ENCODE results near the gene NOL8. TPM values are rescaled to one million over a fixed set of nuclear protein-coding genes. Genes with fewer than 3 reads are reported as not detected.
A peak's percentile ranks its signal among the peaks of the same experiment; 100 is the strongest.

NOL8 gene
- total RNA-seq, 4 donors from 2014 or later, result 21.8 to 80.1 (median 33.9) TPM

GRCh38 chr9:92333282-92333634 is 8.1 kb upstream of the NOL8 start:
- no peak for DNase-seq (ENCODE audit: low spot score in 2 of 2)
- peaks cover 6% of the 10 kb centered on the region for H3K4me1 ChIP-seq
- H3K4me3 ChIP-seq, result no peak overlapping the region
- TF ChIP-seq CTCF (IDR thresholded peaks at IDR 0.05) (no peak), POLR2A (IDR thresholded peaks at IDR 0.05) (no peak)
- WGBS, result 94% methylated on average over 2 of the region's 2 CpGs
- no peaks in the 10 kb centered on the region for H3K9me3 ChIP-seq
- no peaks in the 10 kb centered on the region for H3K27me3 ChIP-seq
- H3K36me3 ChIP-seq, result peaks cover 13% of the 10 kb centered on the region
- no peak overlapping the region for H3K27ac ChIP-seq

- no peaks in the 10 kb centered on the region for H3K9me3 ChIP-seq
- H3K4me3 ChIP-seq, result no peak overlapping the region
- H3K36me3 ChIP-seq, result peaks cover 8% of the 10 kb centered on the region
- peaks cover 11% of the 10 kb centered on the region for H3K4me1 ChIP-seq
- no peak for DNase-seq (ENCODE audit: low spot score in 2 of 2)
- H3K27ac ChIP-seq, result no peak overlapping the region
- no peaks in the 10 kb centered on the region for H3K27me3 ChIP-seq
- TF ChIP-seq CTCF (IDR thresholded peaks at IDR 0.05) (no peak), POLR2AphosphoS5 (IDR thresholded peaks at IDR 0.05) (no peak), POLR2A (IDR thresholded peaks at IDR 0.05) (no peak), EP300 (IDR thresholded peaks at IDR 0.05) (no peak)
- 91% methylated on average over 3 of the region's 3 CpGs for WGBS
Measured at GRCh38 chr9:92332577-92333281, 7.6 kb upstream of the NOL8 start.

GRCh38 chr9:92328225-92328624 is 3.1 kb upstream of the NOL8 start:
- Histone ChIP-seq H3K27ac (no peak overlapping the region), H3K9me3 (no peaks in the 10 kb centered on the region), H3K4me1 (peaks cover 44% of the 10 kb centered on the region), H3K36me3 (no peaks in the 10 kb centered on the region), H3K4me3 (no peak overlapping the region), H3K27me3 (no peaks in the 10 kb centered on the region)
- no peak for DNase-seq (ENCODE audit: low spot score in 2 of 2)
- no peak for TF ChIP-seq POLR2AphosphoS5 (IDR thresholded peaks at IDR 0.05)
- no peak for TF ChIP-seq POLR2A (IDR thresholded peaks at IDR 0.05)
- TF ChIP-seq EP300 (IDR thresholded peaks at IDR 0.05), result no peak
- no peak for TF ChIP-seq CTCF (IDR thresholded peaks at IDR 0.05)
- WGBS, result 49% methylated on average over 2 of the region's 2 CpGs

GRCh38 chr9:92327283-92327850 is 2.2 kb upstream of the NOL8 start:
- no peaks in the 10 kb centered on the region for H3K27me3 ChIP-seq
- no peak for TF ChIP-seq CTCF (IDR thresholded peaks at IDR 0.05)
- TF ChIP-seq POLR2AphosphoS5 (IDR thresholded peaks at IDR 0.05), result no peak
- TF ChIP-seq POLR2A (IDR thresholded peaks at IDR 0.05), result no peak
- no peak for TF ChIP-seq EP300 (IDR thresholded peaks at IDR 0.05)
- WGBS, result 44% methylated on average over 2 of the region's 2 CpGs
- peaks cover 44% of the 10 kb centered on the region for H3K4me1 ChIP-seq
- no peak overlapping the region for H3K27ac ChIP-seq
- no peaks in the 10 kb centered on the region for H3K9me3 ChIP-seq
- DNase-seq (ENCODE audit: low spot score in 2 of 2), result no peak
- peaks cover 8% of the 10 kb centered on the region for H3K36me3 ChIP-seq
- no peak overlapping the region for H3K4me3 ChIP-seq

- H3K4me1 ChIP-seq, result peaks cover 44% of the 10 kb centered on the region
- TF ChIP-seq POLR2AphosphoS5 (IDR thresholded peaks at IDR 0.05), result no peak
- TF ChIP-seq CTCF (IDR thresholded peaks at IDR 0.05), result no peak
- TF ChIP-seq POLR2A (IDR thresholded peaks at IDR 0.05), result no peak
- TF ChIP-seq EP300 (IDR thresholded peaks at IDR 0.05), result no peak
- 2% methylated on average over 23 of the region's 30 CpGs for WGBS
- peak overlapping the region; percentile 98 for H3K27ac ChIP-seq
- peaks cover 20% of the 10 kb centered on the region for H3K36me3 ChIP-seq
- H3K27me3 ChIP-seq, result no peaks in the 10 kb centered on the region
- H3K9me3 ChIP-seq, result no peaks in the 10 kb centered on the region
- DNase-seq (ENCODE audit: low spot score in 2 of 2), result peak in 1 of 2 donors; percentile 72
- H3K4me3 ChIP-seq, result peak overlapping the region; percentile 95
Measured at GRCh38 chr9:92325991-92326500, 896 bp upstream of the NOL8 start.
